Sigmoid colon (tissue), 4 donors: ENCODE results near the gene NIM1K.

ENCODE experiments used
- CTCF ChIP-seq, 4 experiments: fragments of 450-650 bp in 3 of 4; fragments of 200-600 bp in 1 of 4; IDR thresholded peaks; one replicate each; pipeline ENCODE4 v1.5.1; 2016 to 2019; ENCODE audit warnings: antibody characterized with exemption in 4 of 4, mild to moderate bottlenecking in 3 of 4, moderate library complexity in 2 of 4
- EP300 ChIP-seq, 4 donors: sonication (generic); formaldehyde crosslinking; IDR thresholded peaks; one replicate each; pipeline ENCODE4 v1.6.1; 2017; ENCODE audit warnings: antibody characterized with exemption in 4 of 4
- POLR2A ChIP-seq, 2 donors: fragments of 450-650 bp; IDR thresholded peaks; one replicate each; pipeline ENCODE4 v1.6.1; 2016; ENCODE audit warnings: antibody characterized with exemption in 2 of 2, mild to moderate bottlenecking in 2 of 2, moderate library complexity in 2 of 2
- POLR2AphosphoS5 ChIP-seq, 4 donors: sonication (generic); formaldehyde crosslinking; IDR thresholded peaks; one replicate each; pipeline ENCODE4 v1.6.1; 2017; ENCODE audit warnings: antibody characterized with exemption in 4 of 4

GRCh38 chr5:43294226-43294625 is 102.2 kb downstream of the NIM1K start:
- TF ChIP-seq POLR2A (IDR thresholded peaks at IDR 0.05) (no peak), EP300 (IDR thresholded peaks at IDR 0.05) (no peak), POLR2AphosphoS5 (IDR thresholded peaks at IDR 0.05) (no peak), CTCF (IDR thresholded peaks at IDR 0.05) (no peak)
